ENCODE measurements around the gene CTR9.

Gene CTR9

DNA sequence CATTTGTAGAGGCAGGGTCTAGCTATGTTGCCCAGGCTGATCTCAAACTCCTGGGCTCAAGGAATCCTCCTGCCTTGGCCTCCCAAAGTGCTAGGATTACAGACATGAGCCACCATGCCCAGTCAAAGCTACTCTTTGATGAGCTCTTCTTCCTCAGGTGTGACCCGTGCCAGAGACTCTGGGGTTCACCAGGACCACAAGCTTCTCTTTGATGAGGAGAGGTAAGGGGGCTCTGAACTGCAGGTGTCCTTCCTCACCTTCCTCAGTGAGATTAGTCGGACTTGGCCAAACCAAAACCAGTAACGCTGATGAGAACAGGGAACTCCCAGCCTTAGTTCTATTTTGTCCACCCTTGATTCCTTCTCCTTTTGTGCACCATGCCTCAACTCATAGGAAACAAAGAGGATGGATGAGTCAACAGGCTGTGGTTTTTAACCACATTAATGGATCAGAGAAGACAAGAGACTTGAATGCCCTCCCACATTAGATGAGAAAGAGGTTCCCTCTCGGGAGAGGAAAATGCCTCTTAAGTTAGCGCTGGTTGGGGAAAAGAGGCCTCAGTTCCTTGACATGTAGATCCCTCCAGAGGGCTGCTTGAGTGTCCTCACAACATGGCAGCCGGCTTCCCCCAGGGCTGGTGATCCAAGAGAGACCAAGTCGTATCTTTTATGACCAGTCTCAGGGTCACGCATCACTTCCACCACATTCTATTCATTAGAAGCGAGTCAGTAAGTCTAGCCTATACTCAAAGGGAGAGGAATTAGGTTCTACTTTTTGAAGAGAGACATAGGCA is 25.7 kb upstream of the CTR9 start:
- Histone ChIP-seq H3K36me3 (ENCODE audit: insufficient read depth, low read length) (no peaks in the 10 kb centered on the region), H3K79me2 (ENCODE audit: control insufficient read depth, insufficient read depth, low read length, unreplicated experiment) (no peaks in the 10 kb centered on the region), H3K4me3 (ENCODE audit: low read depth, low read length) (no peak overlapping the region), H2AFZ (ENCODE audit: low read length, unreplicated experiment) (no peak overlapping the region), H3K4me1 (ENCODE audit: control insufficient read depth, insufficient read depth, low read length, unreplicated experiment) (peaks cover 9% of the 10 kb centered on the region), H3K27me3 (ENCODE audit: insufficient read depth, low read length) (no peaks in the 10 kb centered on the region), H3K27ac (ENCODE audit: low read depth, low read length) (no peak overlapping the region)

- Histone ChIP-seq H3K27ac (ENCODE audit: low read depth, low read length) (no peak overlapping the region), H3K4me1 (ENCODE audit: control insufficient read depth, insufficient read depth, low read length, unreplicated experiment) (peaks cover 9% of the 10 kb centered on the region), H3K79me2 (ENCODE audit: control insufficient read depth, insufficient read depth, low read length, unreplicated experiment) (no peaks in the 10 kb centered on the region), H2AFZ (ENCODE audit: low read length, unreplicated experiment) (no peak overlapping the region), H3K4me3 (ENCODE audit: low read depth, low read length) (no peak overlapping the region), H3K27me3 (ENCODE audit: insufficient read depth, low read length) (no peaks in the 10 kb centered on the region), H3K36me3 (ENCODE audit: insufficient read depth, low read length) (no peaks in the 10 kb centered on the region)
Observed at GRCh38 chr11:10725907-10726253, 25.2 kb upstream of the CTR9 start.

- no peaks in the 10 kb centered on the region for H3K27me3 ChIP-seq (ENCODE audit: insufficient read depth, low read length)
- no peak overlapping the region for H2AFZ ChIP-seq (ENCODE audit: low read length, unreplicated experiment)
- no peaks in the 10 kb centered on the region for H3K79me2 ChIP-seq (ENCODE audit: control insufficient read depth, insufficient read depth, low read length, unreplicated experiment)
- no peaks in the 10 kb centered on the region for H3K36me3 ChIP-seq (ENCODE audit: insufficient read depth, low read length)
- peaks cover 9% of the 10 kb centered on the region for H3K4me1 ChIP-seq (ENCODE audit: control insufficient read depth, insufficient read depth, low read length, unreplicated experiment)
- H3K27ac ChIP-seq (ENCODE audit: low read depth, low read length): no peak overlapping the region
- no peak overlapping the region for H3K4me3 ChIP-seq (ENCODE audit: low read depth, low read length)
Observed at GRCh38 chr11:10727146-10727851, 23.7 kb upstream of the CTR9 start.

DNA sequence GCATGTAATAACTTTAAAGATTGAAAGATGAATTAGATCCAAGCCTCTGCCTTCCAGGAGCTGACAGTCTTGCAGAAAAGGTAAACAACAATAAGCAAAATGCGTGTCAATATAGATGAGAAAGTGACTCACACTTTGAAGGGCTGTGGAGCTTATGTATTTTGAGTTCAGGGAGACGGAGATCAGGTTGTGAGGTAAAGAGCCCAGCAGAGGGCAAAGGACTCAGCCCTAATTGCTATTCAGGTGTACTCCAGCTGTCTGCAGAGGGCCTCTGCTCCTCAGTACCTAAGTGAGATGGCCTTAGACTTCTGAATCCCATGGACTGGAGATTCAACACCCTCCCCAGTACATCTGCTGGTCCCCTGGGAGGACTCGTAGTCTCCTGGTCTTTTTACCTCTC is 22.9 kb upstream of the CTR9 start:
- Histone ChIP-seq H3K79me2 (ENCODE audit: control insufficient read depth, insufficient read depth, low read length, unreplicated experiment) (no peaks in the 10 kb centered on the region), H3K27me3 (ENCODE audit: insufficient read depth, low read length) (no peaks in the 10 kb centered on the region), H2AFZ (ENCODE audit: low read length, unreplicated experiment) (no peak overlapping the region), H3K36me3 (ENCODE audit: insufficient read depth, low read length) (no peaks in the 10 kb centered on the region), H3K4me3 (ENCODE audit: low read depth, low read length) (no peak overlapping the region), H3K27ac (ENCODE audit: low read depth, low read length) (no peak overlapping the region), H3K4me1 (ENCODE audit: control insufficient read depth, insufficient read depth, low read length, unreplicated experiment) (peaks cover 9% of the 10 kb centered on the region)

DNA sequence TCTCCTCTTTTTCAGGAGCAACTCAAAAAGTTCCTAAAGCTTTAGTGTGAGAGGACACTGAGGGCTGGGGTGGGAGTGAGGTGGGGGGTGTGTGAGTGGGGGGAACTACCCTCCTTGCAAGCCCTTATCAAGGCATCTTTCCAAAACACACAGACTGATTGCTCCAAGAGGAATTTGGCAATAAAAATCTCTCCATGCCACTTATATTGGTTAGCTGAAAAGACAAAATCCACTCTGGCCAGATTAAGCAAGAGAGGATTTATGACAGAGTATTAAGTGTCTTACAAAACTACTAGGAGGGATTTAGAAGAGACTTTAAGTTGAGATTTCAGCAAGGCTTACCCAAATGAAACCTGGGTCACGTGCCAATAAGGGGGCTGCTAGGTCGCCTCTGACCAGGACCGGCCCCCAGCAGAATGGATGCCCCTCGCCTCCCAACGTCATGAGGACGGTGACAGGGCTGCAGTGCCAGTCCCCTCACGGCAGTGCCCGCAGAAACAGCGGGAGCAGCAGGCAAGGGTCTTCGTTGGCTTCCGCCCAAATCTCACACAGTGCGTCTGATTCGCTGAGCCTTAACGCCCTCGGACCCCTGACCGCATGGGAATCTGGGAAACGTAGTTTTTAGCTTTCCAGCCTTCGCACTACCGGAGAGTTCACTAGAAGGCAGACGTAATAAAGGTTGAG is 22.1 kb upstream of the CTR9 start:
- Histone ChIP-seq H3K36me3 (ENCODE audit: insufficient read depth, low read length) (no peaks in the 10 kb centered on the region), H2AFZ (ENCODE audit: low read length, unreplicated experiment) (no peak overlapping the region), H3K4me3 (ENCODE audit: low read depth, low read length) (no peak overlapping the region), H3K4me1 (ENCODE audit: control insufficient read depth, insufficient read depth, low read length, unreplicated experiment) (peaks cover 9% of the 10 kb centered on the region), H3K27ac (ENCODE audit: low read depth, low read length) (no peak overlapping the region), H3K79me2 (ENCODE audit: control insufficient read depth, insufficient read depth, low read length, unreplicated experiment) (no peaks in the 10 kb centered on the region), H3K27me3 (ENCODE audit: insufficient read depth, low read length) (no peaks in the 10 kb centered on the region)

DNA sequence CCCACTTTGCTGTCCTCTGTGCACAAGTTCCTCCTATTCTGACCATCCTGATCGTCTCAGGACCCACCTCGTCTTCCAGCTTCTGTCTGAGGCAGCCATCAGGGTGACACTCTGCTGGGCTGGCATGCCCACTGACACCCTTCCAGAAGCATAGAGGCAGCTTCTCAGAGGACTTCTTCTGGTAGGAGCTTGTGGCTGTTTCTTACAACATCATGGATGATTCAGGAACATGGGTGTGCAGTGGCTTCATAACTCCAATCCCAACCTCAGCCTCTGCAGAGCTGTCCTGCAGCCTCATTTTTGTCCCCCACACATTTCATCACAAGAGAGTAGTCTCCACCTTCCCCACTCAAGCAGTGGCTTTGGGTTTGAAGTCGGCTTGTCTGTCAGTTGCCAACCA is 20.9 kb upstream of the CTR9 start:
- H2AFZ ChIP-seq (ENCODE audit: low read length, unreplicated experiment): no peak overlapping the region
- H3K79me2 ChIP-seq (ENCODE audit: control insufficient read depth, insufficient read depth, low read length, unreplicated experiment): no peaks in the 10 kb centered on the region
- no peaks in the 10 kb centered on the region for H3K27me3 ChIP-seq (ENCODE audit: insufficient read depth, low read length)
- peaks cover 8% of the 10 kb centered on the region for H3K4me1 ChIP-seq (ENCODE audit: control insufficient read depth, insufficient read depth, low read length, unreplicated experiment)
- no peak overlapping the region for H3K4me3 ChIP-seq (ENCODE audit: low read depth, low read length)
- H3K36me3 ChIP-seq (ENCODE audit: insufficient read depth, low read length): no peaks in the 10 kb centered on the region
- H3K27ac ChIP-seq (ENCODE audit: low read depth, low read length): no peak overlapping the region

DNA sequence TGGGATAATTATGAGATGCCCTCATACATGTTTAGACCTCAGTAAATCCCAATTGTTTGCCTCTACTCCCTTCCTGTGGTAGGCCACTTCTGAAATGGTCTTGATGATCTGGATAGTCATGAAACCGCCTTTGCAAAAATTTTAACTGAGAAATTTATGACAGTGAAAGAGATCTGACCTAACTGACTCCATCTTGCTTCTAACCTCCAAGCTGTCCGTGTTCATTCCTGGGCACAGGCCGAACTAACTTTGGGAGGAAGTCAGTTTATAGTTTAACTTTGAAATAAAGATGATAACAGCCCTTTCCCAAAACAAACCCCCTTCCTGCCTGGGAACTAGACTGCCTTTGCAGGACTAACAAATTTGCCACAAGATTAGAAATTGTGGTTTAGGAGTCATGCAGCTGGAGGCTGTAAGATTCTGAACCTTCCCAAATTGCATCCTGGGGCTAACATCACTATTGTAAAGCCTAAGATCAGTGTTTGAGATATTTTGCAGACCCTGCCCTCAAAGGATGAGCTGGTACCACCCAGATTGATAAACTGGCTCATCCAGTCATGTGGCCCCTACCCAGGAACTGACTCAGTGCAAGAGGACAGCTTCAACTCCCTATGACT is 19.9 kb upstream of the CTR9 start:
- Histone ChIP-seq H2AFZ (ENCODE audit: low read length, unreplicated experiment) (no peak overlapping the region), H3K4me1 (ENCODE audit: control insufficient read depth, insufficient read depth, low read length, unreplicated experiment) (peaks cover 6% of the 10 kb centered on the region), H3K4me3 (ENCODE audit: low read depth, low read length) (no peak overlapping the region), H3K27me3 (ENCODE audit: insufficient read depth, low read length) (no peaks in the 10 kb centered on the region), H3K36me3 (ENCODE audit: insufficient read depth, low read length) (no peaks in the 10 kb centered on the region), H3K27ac (ENCODE audit: low read depth, low read length) (no peak overlapping the region), H3K79me2 (ENCODE audit: control insufficient read depth, insufficient read depth, low read length, unreplicated experiment) (no peaks in the 10 kb centered on the region)

DNA sequence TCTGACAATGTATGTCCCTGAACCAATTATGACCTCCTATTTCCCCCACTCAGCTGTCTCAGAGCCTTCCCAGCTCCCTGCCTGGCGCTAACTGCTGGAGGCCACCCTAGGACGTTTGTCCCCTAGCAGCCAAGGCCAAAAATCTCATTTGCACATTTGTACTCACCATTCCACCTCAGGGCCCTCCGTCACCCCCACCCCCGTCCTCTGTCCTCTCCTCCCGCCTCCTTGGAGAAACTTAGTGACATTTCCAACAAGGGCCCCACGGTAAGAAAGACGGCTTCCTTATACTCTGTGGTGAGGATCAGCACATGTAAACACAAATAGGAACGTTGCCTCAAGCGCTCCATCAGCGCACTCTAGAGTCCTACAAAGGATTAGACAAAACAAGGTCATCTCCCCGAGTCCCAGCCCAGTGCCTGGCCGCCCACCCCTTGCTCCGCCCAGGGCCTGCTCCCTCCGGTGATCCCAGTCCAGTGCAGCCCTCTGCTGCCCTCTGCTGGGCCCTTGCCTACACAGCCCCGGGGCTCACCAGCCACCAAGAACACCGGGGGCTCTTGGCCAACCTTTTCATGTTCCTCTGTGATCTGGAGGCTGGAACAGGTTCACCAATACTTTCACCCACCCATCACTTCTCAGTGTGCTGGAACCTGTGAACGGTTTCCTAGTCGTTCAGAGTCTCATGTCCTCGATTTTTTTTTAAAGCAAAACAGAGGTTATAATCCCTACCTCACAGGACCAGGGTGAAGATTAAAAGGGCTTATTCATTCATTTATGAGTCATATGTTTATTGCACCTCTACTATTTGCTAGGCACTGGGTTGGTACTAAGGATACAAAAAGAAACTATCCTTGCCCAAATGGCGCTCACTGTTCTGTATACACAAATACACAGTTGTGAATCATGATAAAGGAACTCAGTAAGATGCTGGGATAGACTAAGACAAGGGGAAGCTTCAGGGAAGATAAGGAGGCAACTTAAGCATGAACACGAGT is 15.3 kb upstream of the CTR9 start:
- peak overlapping the region; percentile 94 for H2AFZ ChIP-seq (ENCODE audit: low read length, unreplicated experiment)
- H3K27ac ChIP-seq (ENCODE audit: low read depth, low read length): peak overlapping the region; percentile 90
- peak overlapping the region; percentile 75 for H3K4me3 ChIP-seq (ENCODE audit: low read depth, low read length)
- H3K27me3 ChIP-seq (ENCODE audit: insufficient read depth, low read length): no peaks in the 10 kb centered on the region
- no peaks in the 10 kb centered on the region for H3K79me2 ChIP-seq (ENCODE audit: control insufficient read depth, insufficient read depth, low read length, unreplicated experiment)
- H3K4me1 ChIP-seq (ENCODE audit: control insufficient read depth, insufficient read depth, low read length, unreplicated experiment): peaks cover 11% of the 10 kb centered on the region
- H3K36me3 ChIP-seq (ENCODE audit: insufficient read depth, low read length): no peaks in the 10 kb centered on the region

GRCh38 chr11:10742460-10743208 is 8.4 kb upstream of the CTR9 start:
- Histone ChIP-seq H3K27ac (ENCODE audit: low read depth, low read length) (no peak overlapping the region), H3K4me1 (ENCODE audit: control insufficient read depth, insufficient read depth, low read length, unreplicated experiment) (no peaks in the 10 kb centered on the region), H3K4me3 (ENCODE audit: low read depth, low read length) (no peak overlapping the region), H3K36me3 (ENCODE audit: insufficient read depth, low read length) (no peaks in the 10 kb centered on the region), H3K79me2 (ENCODE audit: control insufficient read depth, insufficient read depth, low read length, unreplicated experiment) (no peaks in the 10 kb centered on the region), H2AFZ (ENCODE audit: low read length, unreplicated experiment) (no peak overlapping the region), H3K27me3 (ENCODE audit: insufficient read depth, low read length) (no peaks in the 10 kb centered on the region)

All from ACC112 (cell line).